HUDEP-2 (cell line): ENCODE data around the gene PYGO2.
"Not testable (repeated sequence)": the region's sequence is repeated elsewhere in the genome, so short reads cannot be mapped to it uniquely, and the experiment has no call there.

Experiments used
- DNase-seq, 76 experiments: peaks; one replicate each; lab custom pipeline; 2025; ENCODE audit not compliant: unreplicated experiment in 76 of 76; lab: John Stamatoyannopoulos, UW

The PYGO2 gene

DNA sequence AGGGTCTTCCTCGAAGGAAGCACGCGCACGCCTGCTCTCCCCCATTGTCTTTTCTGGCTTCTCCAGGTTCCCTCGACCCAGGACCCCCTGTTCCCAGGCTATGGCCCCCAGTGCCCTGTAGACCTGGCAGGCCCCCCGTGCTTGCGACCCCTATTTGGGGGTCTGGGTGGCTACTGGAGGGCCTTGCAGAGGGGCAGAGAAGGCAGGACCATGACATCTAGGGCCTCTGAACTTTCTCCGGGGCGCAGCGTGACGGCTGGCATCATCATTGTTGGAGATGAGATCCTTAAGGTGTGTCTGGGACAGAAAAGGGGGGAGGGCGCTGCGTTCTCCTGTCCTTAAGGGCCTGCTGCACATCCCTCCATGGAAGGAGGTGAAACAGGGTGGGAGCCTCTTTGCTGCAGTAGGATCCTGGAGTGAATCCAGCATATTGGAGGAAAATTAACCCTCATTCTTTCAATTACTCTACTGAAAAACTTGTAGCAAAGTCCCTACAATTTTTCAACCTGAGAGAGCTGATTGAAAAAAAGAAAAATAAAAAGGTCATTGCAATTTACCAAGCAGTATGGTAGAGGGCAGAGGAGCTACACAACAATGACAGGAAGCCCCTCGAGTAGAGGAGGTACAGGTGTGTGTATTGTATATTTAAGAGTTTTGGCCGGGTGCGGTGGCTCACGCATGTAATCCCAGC lies 22.3 kb upstream of the PYGO2 start:
- no peak for DNase-seq

GRCh38 chr1:154982897-154983648 lies 21.5 kb upstream of the PYGO2 start, which contains the start of gene FLAD1:
TSS of gene FLAD1 (plus strand) at chr1:154983344. CDS start at chr1:154983695, 351 bp downstream.
- peak in 75 of 76 experiments; percentile 41 to 99 (median 97) for DNase-seq

- peak in 1 of 76 experiments; percentile 41 for DNase-seq
These were observed 20.8 kb upstream of the PYGO2 start for GRCh38 chr1:154982341-154982740.

GRCh38 chr1:154978360-154978759 lies 16.8 kb upstream of the PYGO2 start:
- no peak for DNase-seq

DNA sequence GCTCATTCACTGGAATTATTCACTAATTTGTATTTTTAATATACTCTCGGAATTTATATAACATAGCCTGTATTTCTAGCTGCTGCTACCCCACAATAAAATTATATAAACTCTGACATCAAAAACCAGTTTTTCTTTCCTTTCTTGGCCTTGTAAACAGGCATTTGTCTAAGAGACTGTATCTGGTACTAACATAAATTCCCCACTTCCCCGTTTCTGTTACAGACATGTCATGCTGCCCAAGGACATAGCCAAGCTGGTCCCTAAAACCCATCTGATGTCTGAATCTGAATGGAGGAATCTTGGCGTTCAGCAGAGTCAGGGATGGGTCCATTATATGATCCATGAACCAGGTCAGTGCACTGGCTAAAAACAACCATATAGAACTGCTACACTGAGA lies 16.2 kb upstream of the PYGO2 start:
- not testable (repeated sequence) for DNase-seq

GRCh38 chr1:154975409-154976059 lies 14.0 kb upstream of the PYGO2 start:
- DNase-seq = peak in 22 of 76 experiments; percentile 10 to 41 (median 26)

GRCh38 chr1:154974808-154975408 lies 13.3 kb upstream of the PYGO2 start:
- DNase-seq = peak in 74 of 76 experiments; percentile 39 to 99 (median 90)

GRCh38 chr1:154974102-154974807 lies 12.7 kb upstream of the PYGO2 start, which contains the start of gene CKS1B:
TSS of gene CKS1B (plus strand) at chr1:154974681. CDS start at chr1:154974746, 65 bp downstream.
- DNase-seq = peak in 75 of 76 experiments; percentile 86 to 100 (median 97)

DNA sequence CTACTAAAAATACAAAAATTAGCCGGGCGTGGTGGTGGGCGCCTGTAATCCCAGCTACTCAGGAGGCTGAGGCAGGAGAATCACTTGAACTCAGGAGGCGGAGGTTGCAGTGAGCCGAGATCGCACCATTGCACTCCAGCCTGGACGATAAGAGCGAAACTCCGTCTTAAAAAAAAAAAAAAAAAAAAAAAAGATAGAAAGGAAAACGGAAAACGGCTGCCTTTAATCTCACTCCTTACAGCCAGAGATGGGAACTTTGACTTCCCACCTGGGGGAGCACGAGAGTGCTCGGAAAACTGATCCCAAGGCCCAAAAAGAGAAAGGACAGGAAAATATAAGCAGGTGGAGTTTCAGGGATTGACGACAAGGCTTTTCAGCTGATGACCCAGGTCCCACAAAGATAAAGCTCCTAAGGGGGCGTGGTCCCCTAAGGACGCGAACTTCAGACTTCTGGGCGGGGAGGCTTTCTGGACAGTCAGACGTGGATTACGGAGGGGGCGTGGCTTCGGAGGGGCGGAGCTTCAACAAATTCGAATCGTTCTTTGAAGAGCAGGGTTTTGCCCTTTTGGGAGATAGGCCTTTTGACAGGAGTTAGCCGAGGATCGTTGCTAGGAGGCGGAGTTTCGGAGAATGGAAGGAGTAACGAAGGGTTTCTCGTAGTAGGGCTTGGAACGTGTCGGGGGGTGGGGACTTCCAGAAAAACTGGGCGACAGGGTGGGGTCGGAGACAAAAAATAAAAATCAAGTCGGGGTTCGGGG lies 11.9 kb upstream of the PYGO2 start:
- DNase-seq = peak in 75 of 76 experiments; percentile 77 to 99 (median 97)

DNA sequence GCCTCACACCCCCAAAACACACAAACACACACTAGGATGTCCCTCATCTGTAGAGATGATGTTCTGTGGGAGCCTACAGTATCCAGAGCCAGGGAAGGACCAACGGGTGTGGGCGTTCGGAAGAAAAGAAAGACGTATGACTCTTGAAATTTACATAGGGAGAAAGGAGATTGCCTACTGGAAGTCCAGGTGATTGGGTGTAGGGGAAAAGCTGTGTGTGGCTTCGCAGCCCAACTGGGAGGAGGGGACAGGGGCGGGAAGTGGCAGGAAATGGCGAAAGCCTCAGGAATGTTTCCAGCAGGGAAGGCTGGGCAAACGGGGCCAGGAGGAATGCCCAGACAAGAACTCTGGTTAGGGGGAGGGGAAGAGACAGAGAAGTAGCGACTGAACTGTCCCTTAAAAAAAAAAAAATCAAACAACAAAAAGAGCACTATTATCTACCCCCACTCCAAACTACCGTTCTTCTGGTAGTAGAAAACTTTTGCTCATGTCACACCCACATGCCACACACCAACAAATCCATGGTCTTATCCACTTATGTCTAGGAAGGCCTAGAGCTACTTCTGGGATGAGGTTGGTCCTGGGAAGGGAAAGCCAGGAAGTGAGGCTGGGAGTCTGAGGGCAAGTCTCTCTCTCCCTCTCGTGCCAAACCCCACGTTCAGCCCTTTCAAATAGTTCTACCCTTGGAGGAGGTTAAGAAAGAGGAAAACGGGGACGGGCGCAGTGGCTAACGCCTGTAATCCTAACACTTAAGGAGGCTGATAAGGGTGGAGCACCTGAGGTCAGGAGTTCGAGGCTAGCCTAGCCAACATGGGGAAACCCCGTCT lies 11.1 kb upstream of the PYGO2 start:
- DNase-seq = peak in 1 of 76 experiments; percentile 27

- no peak for DNase-seq
These were observed 10.6 kb upstream of the PYGO2 start for GRCh38 chr1:154972213-154972516.

GRCh38 chr1:154971341-154971998 lies 9.9 kb upstream of the PYGO2 start:
- peak in 2 of 76 experiments; percentile 18 to 35 for DNase-seq

GRCh38 chr1:154970631-154971340 lies 9.2 kb upstream of the PYGO2 start, which contains the start of gene SHC1:
TSS of gene SHC1 (minus strand) at chr1:154970747. CDS start at chr1:154970526, 221 bp downstream.
- peak in 72 of 76 experiments; percentile 20 to 91 (median 77) for DNase-seq

GRCh38 chr1:154969860-154970452 lies 8.4 kb upstream of the PYGO2 start:
- no peak for DNase-seq

DNA sequence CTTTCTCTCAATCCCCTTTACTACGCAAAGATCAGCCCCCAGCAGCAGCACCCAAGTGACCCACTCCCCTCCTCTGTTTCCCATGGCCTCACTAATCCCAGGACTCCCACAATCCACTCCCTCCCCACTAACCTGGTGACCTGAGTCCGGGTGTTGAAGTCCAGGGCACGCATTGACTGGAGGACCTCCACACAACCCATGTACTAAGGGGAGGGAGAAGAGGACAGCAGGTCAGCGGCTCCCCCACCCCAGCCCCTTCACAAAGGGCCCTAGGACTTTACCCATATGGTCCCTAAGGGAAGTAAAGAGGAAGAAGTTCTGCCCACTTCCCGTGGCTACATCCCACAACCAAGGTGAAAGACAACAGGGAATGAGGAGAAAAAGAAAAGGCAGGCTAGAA lies 7.7 kb upstream of the PYGO2 start:
- DNase-seq = no peak

GRCh38 chr1:154968731-154969130 lies 7.1 kb upstream of the PYGO2 start:
- no peak for DNase-seq

DNA sequence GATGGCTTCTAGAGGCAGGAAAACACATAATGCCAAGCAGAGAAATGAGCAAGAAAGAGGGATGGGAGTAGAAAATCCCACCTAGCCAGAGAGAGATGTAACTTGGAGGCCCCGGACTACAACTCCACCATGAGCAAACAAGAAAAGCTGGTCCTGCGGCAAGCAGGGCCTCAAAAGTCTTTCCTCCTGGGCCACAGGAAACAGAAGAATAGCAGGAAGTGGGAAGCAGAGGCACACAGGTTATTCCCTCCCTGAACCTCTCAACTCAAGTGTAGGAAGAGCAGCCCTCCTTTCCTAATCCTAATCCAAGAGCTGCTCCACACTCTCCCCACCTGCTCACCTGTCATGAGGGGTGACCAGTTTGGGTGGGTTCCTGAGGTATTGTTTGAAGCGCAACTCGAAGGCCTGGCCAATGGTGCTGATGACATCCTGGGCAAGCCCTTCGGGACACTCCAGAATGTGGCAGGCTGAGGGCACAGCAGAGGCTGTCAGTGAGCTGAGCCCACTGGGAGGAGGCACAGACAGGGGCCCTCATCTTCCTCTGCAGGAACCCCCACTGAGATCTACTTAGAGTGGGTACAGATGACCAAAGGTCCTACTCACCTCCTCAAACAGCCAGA lies 5.9 kb upstream of the PYGO2 start:
- DNase-seq = no peak
